ENCODE measurements around the gene ACE. TPM values are rescaled to one million over a fixed set of nuclear protein-coding genes. Genes with fewer than 3 reads are reported as not detected.
A peak's percentile ranks its signal among the peaks of the same experiment; 100 is the strongest.

The ACE gene
- total and polyA plus RNA-seq, 4 donors, result 1.1 to 6.9 (median 2.4) TPM

GRCh38 chr17:63429766-63430165, 47.1 kb upstream of the ACE start:
- Histone ChIP-seq H3K4me3 (ENCODE audit: low read depth in 1 of 3, low read length in 3 of 3) (no peak overlapping the region), H3K9ac (ENCODE audit: low read depth in 1 of 2, low read length in 2 of 2) (no peak overlapping the region), H3K4me1 (ENCODE audit: control insufficient read depth in 4 of 4, insufficient read depth in 4 of 4, low read length in 3 of 4) (peaks cover 3 to 17% (median 13%) of the 10 kb centered on the region in 4 donors), H3K9me3 (ENCODE audit: control insufficient read depth in 4 of 4, low read length in 3 of 4) (no peaks in the 10 kb centered on the region), H3K27me3 (ENCODE audit: control insufficient read depth in 4 of 4, insufficient read depth in 4 of 4, low read length in 3 of 4) (no peaks in the 10 kb centered on the region), H3K27ac (ENCODE audit: low read depth in 1 of 2, low read length in 2 of 2) (no peak overlapping the region), H3K36me3 (ENCODE audit: control insufficient read depth in 4 of 4, insufficient read depth in 3 of 4, low read depth in 1 of 4, low read length in 3 of 4) (no peaks in the 10 kb centered on the region)
- no peak for TF ChIP-seq MAX (IDR thresholded peaks at IDR 0.05)
- TF ChIP-seq SP1 (IDR thresholded peaks at IDR 0.05), result no peak
- TF ChIP-seq FOXA1 (IDR thresholded peaks at IDR 0.05), result no peak
- no peak for TF ChIP-seq JUND (IDR thresholded peaks at IDR 0.05)
- TF ChIP-seq RAD21 (IDR thresholded peaks at IDR 0.05), result no peak
- no peak for DNase-seq (ENCODE audit: low spot score)
- 96% methylated on average over 7 of the region's 7 CpGs for WGBS

GRCh38 chr17:63430223-63430622, 46.6 kb upstream of the ACE start:
- Histone ChIP-seq H3K27ac (ENCODE audit: low read depth in 1 of 2, low read length in 2 of 2) (no peak overlapping the region), H3K36me3 (ENCODE audit: control insufficient read depth in 4 of 4, insufficient read depth in 3 of 4, low read depth in 1 of 4, low read length in 3 of 4) (no peaks in the 10 kb centered on the region), H3K9ac (ENCODE audit: low read depth in 1 of 2, low read length in 2 of 2) (no peak overlapping the region), H3K27me3 (ENCODE audit: control insufficient read depth in 4 of 4, insufficient read depth in 4 of 4, low read length in 3 of 4) (no peaks in the 10 kb centered on the region), H3K9me3 (ENCODE audit: control insufficient read depth in 4 of 4, low read length in 3 of 4) (no peaks in the 10 kb centered on the region), H3K4me1 (ENCODE audit: control insufficient read depth in 4 of 4, insufficient read depth in 4 of 4, low read length in 3 of 4) (peaks cover 3 to 17% (median 13%) of the 10 kb centered on the region in 4 donors), H3K4me3 (ENCODE audit: low read depth in 1 of 3, low read length in 3 of 3) (no peak overlapping the region)
- TF ChIP-seq NR2F2 (IDR thresholded peaks at IDR 0.05), result no peak
- no peak for TF ChIP-seq YY1 (IDR thresholded peaks at IDR 0.05)
- no peak for TF ChIP-seq CTCF (IDR thresholded peaks at IDR 0.05; ENCODE audit: low read depth, low read length, missing input control)
- TF ChIP-seq HNF4G (IDR thresholded peaks at IDR 0.05), result no peak
- no peak for TF ChIP-seq GABPA (IDR thresholded peaks at IDR 0.05 in 1 of 2, conservative IDR thresholded peaks at IDR 0.05 in 1 of 2)
- TF ChIP-seq ATF3 (IDR thresholded peaks at IDR 0.05), result no peak
- no peak for TF ChIP-seq MAX (IDR thresholded peaks at IDR 0.05)
- DNase-seq (ENCODE audit: low spot score), result no peak
- WGBS, result 94% methylated on average over 11 of the region's 11 CpGs

DNA sequence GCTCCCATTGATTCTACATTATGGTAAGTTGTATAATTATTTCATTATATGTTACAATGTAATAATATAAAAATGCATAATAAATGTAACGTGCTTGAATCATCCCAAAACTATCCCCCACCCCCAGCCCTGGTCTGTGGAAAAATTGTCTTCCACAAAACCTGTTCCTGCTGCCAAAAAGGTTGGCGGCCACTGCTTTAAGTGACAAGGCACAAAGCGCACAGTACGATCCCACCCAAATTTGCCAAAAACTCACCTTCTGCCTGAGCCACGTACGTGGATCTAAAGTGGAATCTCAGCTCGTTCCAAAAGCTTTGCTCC, 45.3 kb upstream of the ACE start:
- Histone ChIP-seq H3K9me3 (ENCODE audit: control insufficient read depth in 4 of 4, low read length in 3 of 4) (no peaks in the 10 kb centered on the region), H3K4me3 (ENCODE audit: low read depth in 1 of 3, low read length in 3 of 3) (no peak overlapping the region), H3K27me3 (ENCODE audit: control insufficient read depth in 4 of 4, insufficient read depth in 4 of 4, low read length in 3 of 4) (no peaks in the 10 kb centered on the region), H3K9ac (ENCODE audit: low read depth in 1 of 2, low read length in 2 of 2) (no peak overlapping the region), H3K36me3 (ENCODE audit: control insufficient read depth in 4 of 4, insufficient read depth in 3 of 4, low read depth in 1 of 4, low read length in 3 of 4) (no peaks in the 10 kb centered on the region), H3K27ac (ENCODE audit: low read depth in 1 of 2, low read length in 2 of 2) (peak overlapping the region; percentile 14 to 79), H3K4me1 (ENCODE audit: control insufficient read depth in 4 of 4, insufficient read depth in 4 of 4, low read length in 3 of 4) (peaks cover 3 to 22% (median 11%) of the 10 kb centered on the region in 4 donors)
- 88% methylated on average over 7 of the region's 7 CpGs for WGBS
- no peak for DNase-seq (ENCODE audit: low spot score)
- TF ChIP-seq RXRA (IDR thresholded peaks at IDR 0.05), result no peak
- no peak for TF ChIP-seq SP1 (IDR thresholded peaks at IDR 0.05)
- no peak for TF ChIP-seq HNF4G (IDR thresholded peaks at IDR 0.05)
- TF ChIP-seq HNF4A (conservative IDR thresholded peaks at IDR 0.05), result no peak
- no peak for TF ChIP-seq RAD21 (IDR thresholded peaks at IDR 0.05)
- TF ChIP-seq FOXA1 (IDR thresholded peaks at IDR 0.05), result no peak
- TF ChIP-seq MAX (IDR thresholded peaks at IDR 0.05), result no peak
- TF ChIP-seq ATF3 (IDR thresholded peaks at IDR 0.05), result no peak
- TF ChIP-seq NR2F2 (IDR thresholded peaks at IDR 0.05), result no peak
- TF ChIP-seq GABPA (IDR thresholded peaks at IDR 0.05 in 1 of 2, conservative IDR thresholded peaks at IDR 0.05 in 1 of 2), result no peak
- TF ChIP-seq TAF1 (conservative IDR thresholded peaks at IDR 0.05), result no peak
- no peak for TF ChIP-seq CTCF (IDR thresholded peaks at IDR 0.05; ENCODE audit: low read depth, low read length, missing input control)
- no peak for TF ChIP-seq JUND (IDR thresholded peaks at IDR 0.05)
- TF ChIP-seq YY1 (IDR thresholded peaks at IDR 0.05), result no peak
- TF ChIP-seq REST (IDR thresholded peaks at IDR 0.05), result no peak
- TF ChIP-seq FOXA2 (IDR thresholded peaks at IDR 0.05), result no peak
